B cell (primary cell): ENCODE results near the gene ATP9A. TPM values are rescaled to one million over a fixed set of nuclear protein-coding genes. Genes with fewer than 3 reads are reported as not detected.
A peak's percentile ranks its signal among the peaks of the same experiment; 100 is the strongest.

Source experiments
- ATAC-seq: fragments of 200-7000 bp; cut with Tn5 transposase; one replicate; pipeline ENCODE4 v1.10.0; 2021; ENCODE audit warnings: low read depth, mild to moderate bottlenecking, moderate number of reproducible peaks, moderate library complexity
- CTCF ChIA-PET: fragments of 350-600 bp; sonication (Branson Sonifier 250); formaldehyde crosslinking; loops from one replicate; lab custom pipeline; 2021; ENCODE audit warnings: antibody characterized with exemption, inconsistent platforms; lab: Charles Lee
- POLR2A ChIA-PET: fragments of 350-600 bp; sonication (Branson Sonifier 250); formaldehyde crosslinking; loops from one replicate; lab custom pipeline; 2021; ENCODE audit warnings: antibody characterized with exemption; lab: Charles Lee
- DNase-seq: peaks from one replicate; pipeline ENCODE4 v3.0.0; 2013
- H2AFZ ChIP-seq: 2 replicates; pipeline ENCODE4 v1.6.1; 2012; ENCODE audit warnings: mild to moderate bottlenecking, low read depth, low read length; ENCODE audit not compliant: insufficient read depth, poor library complexity, severe bottlenecking
- H3K27ac ChIP-seq, 2 donors: 1 replicate in 1 of 2; 2 replicates in 1 of 2; pipeline ENCODE4 v1.5.1; 2012 to 2013; ENCODE audit warnings: low read length in 2 of 2, mild to moderate bottlenecking in 2 of 2, moderate library complexity in 1 of 2
- H3K27me3 ChIP-seq, 4 experiments: fragments of 200-600 bp in 1 of 4; sonication (generic) in 1 of 4; replicated peaks in 1 of 4; 1 replicate in 2 of 4; 2 replicates in 2 of 4; pipeline versions ENCODE4 v1.6.1 to v1.7.0; 2013 to 2016; ENCODE audit warnings: low read length in 3 of 4, mild to moderate bottlenecking in 2 of 4, mixed read lengths in 1 of 4, moderate library complexity in 1 of 4; ENCODE audit not compliant: insufficient read depth in 4 of 4, control insufficient read depth in 3 of 4; ENCODE audit errors: control extremely low read depth in 1 of 4
- H3K36me3 ChIP-seq, 2 experiments: replicated peaks in 1 of 2; 1 replicate in 1 of 2; 2 replicates in 1 of 2; pipeline versions ENCODE4 v1.6.1 to v1.7.1; 2013; ENCODE audit warnings: low read length in 1 of 2; ENCODE audit not compliant: insufficient read depth in 2 of 2, control insufficient read depth in 1 of 2; ENCODE audit errors: control extremely low read depth in 1 of 2, extremely low read depth in 1 of 2
- H3K4me1 ChIP-seq, 2 donors: fragments of 200-600 bp in 1 of 2; sonication (generic) in 1 of 2; 1 replicate in 1 of 2; 2 replicates in 1 of 2; pipeline versions ENCODE4 v1.5.1 to v1.6.1; 2013 to 2017; ENCODE audit warnings: low read length in 2 of 2; ENCODE audit not compliant: control insufficient read depth in 2 of 2, insufficient read depth in 2 of 2
- H3K4me2 ChIP-seq: replicated peaks from 2 replicates; pipeline ENCODE3; 2012; ENCODE audit warnings: mild to moderate bottlenecking, low read depth, low read length; ENCODE audit not compliant: poor library complexity, severe bottlenecking
- H3K4me3 ChIP-seq, 5 experiments: fragments of 200-600 bp in 1 of 5; sonication (generic) in 1 of 5; 1 replicate in 3 of 5; 2 replicates in 2 of 5; pipeline versions ENCODE4 v1.5.1 to v1.7.0; 2011 to 2016; ENCODE audit warnings: low read length in 4 of 5, mild to moderate bottlenecking in 4 of 5, low read depth in 2 of 5, control low read depth in 1 of 5, moderate library complexity in 1 of 5; ENCODE audit not compliant: insufficient read depth in 1 of 5; ENCODE audit errors: control extremely low read depth in 1 of 5, extremely low read depth in 1 of 5
- H3K79me2 ChIP-seq: fragments of 200-600 bp; sonication (generic); one replicate; pipeline ENCODE4 v1.6.0; 2016; ENCODE audit warnings: low read length; ENCODE audit not compliant: control insufficient read depth, insufficient read depth
- H3K9ac ChIP-seq: fragments of 200-600 bp; sonication (generic); 2 replicates; pipeline ENCODE4 v1.6.1; 2017; ENCODE audit warnings: mild to moderate bottlenecking, low read length, moderate library complexity
- H3K9me3 ChIP-seq, 3 donors: one replicate each; pipeline versions ENCODE4 v1.6.1 to v1.7.1; 2013; ENCODE audit warnings: low read length in 2 of 3; ENCODE audit not compliant: control insufficient read depth in 2 of 3, insufficient read depth in 1 of 3; ENCODE audit errors: control extremely low read depth in 1 of 3
- H4K20me1 ChIP-seq: 2 replicates; pipeline ENCODE4 v1.6.0; 2012; ENCODE audit warnings: mild to moderate bottlenecking, low read length; ENCODE audit not compliant: insufficient read depth, control insufficient read depth, poor library complexity, severe bottlenecking
- H3K27ac Mint-ChIP-seq: one replicate; pipeline ENCODE4 v1.8.0; 2021; ENCODE audit warnings: mixed read lengths
- H3K27me3 Mint-ChIP-seq: one replicate; pipeline ENCODE4 v1.8.0; 2021; ENCODE audit warnings: mixed read lengths
- H3K4me1 Mint-ChIP-seq: one replicate; pipeline ENCODE4 v1.8.0; 2021; ENCODE audit warnings: mixed read lengths
- H3K4me3 Mint-ChIP-seq: one replicate; pipeline ENCODE4 v1.8.0; 2021; ENCODE audit warnings: mixed read lengths
- H3K9me3 Mint-ChIP-seq: one replicate; pipeline ENCODE4 v1.8.0; 2022; ENCODE audit warnings: mixed read lengths; ENCODE audit not compliant: insufficient read depth
- EZH2 ChIP-seq: IDR thresholded peaks from 2 replicates; pipeline ENCODE4 v1.6.1; 2012; ENCODE audit warnings: borderline replicate concordance, low read depth, mild to moderate bottlenecking, moderate library complexity, low read length; ENCODE audit not compliant: insufficient read depth, poor library complexity, severe bottlenecking
- WGBS: methylation state at CpG from one replicate; pipeline ENCODE4 v1.1.5; 2013; ENCODE audit warnings: missing lambda C conversion rate; ENCODE audit not compliant: insufficient coverage; 5-methylcytosine and 5-hydroxymethylcytosine counted together
- intact Hi-C: fragments of 100-400 bp; cut with micrococcal nuclease; formaldehyde crosslinking; loops from one replicate; pipeline ENCODE4 v1.10.0; 2022
- polyA plus RNA-seq: library from polyadenylated mRNA; depleted of rRNA; stranded (reverse); fragments of >200 nt; gene quantifications from 2 replicates; pipeline ENCODE4 v1.2.3, GENCODE V29; 2012
- total RNA-seq, 2 donors: library from RNA; stranded (reverse); fragments of 120-200 nt in 1 of 2; gene quantifications; 1 replicate in 1 of 2; 2 replicates in 1 of 2; pipeline versions ENCODE4 v1.2.3 to v1.2.4, GENCODE V29; 2013 to 2022
- TF ChIP-seq, protein P1 (sequence below): fragments of 200-600 bp; IDR thresholded peaks from one replicate; pipeline ENCODE4 v1.8.0; 2022; ENCODE audit warnings: antibody characterized with exemption, mild to moderate bottlenecking

The ATP9A gene
- total and polyA plus RNA-seq, 2 donors (not counting 1 experiment from before 2014, with no cell fraction given): 0.13 to 0.22 TPM

DNA sequence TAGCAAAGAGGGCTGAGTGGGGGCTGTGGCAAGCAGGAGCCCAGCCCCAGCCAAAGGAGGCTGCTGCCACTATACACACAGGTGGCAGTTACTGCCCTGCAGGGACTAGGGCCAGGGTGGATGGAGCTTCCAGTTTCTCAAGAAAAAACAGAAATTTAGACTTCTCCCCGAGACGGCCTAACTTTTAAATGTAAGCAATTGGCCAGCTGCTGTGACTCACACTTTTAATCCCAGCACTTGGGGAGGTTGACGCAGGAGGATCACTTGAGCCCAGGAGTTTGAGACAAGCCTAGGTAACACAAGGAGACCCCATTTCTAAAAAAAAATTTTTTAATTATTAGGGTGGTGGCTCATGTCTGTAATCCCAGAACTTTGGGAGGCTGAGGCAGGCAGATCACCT is 127.4 kb downstream of the ATP9A start:
- intact Hi-C loops: no loop called here
- Histone ChIP-seq H3K27me3 (peaks cover 0 to 2% (median 0%) of the 10 kb centered on the region in 4 experiments), H3K27ac (no peak overlapping the region), H3K9ac (no peak overlapping the region), H4K20me1 (no peaks in the 10 kb centered on the region), H3K4me3 (no peak overlapping the region), H3K4me1 (no peaks in the 10 kb centered on the region), H3K79me2 (no peaks in the 10 kb centered on the region), H3K36me3 (no peaks in the 10 kb centered on the region), H2AFZ (no peak overlapping the region), H3K4me2 (no peak overlapping the region), H3K9me3 (no peaks in the 10 kb centered on the region)
- ATAC-seq (no peak), DNase-seq (no peak)
- peaks cover 1% of the 10 kb centered on the region for H3K4me1 Mint-ChIP-seq
- H3K27me3 Mint-ChIP-seq: peaks cover 3% of the 10 kb centered on the region
- POLR2A ChIA-PET: no interaction called here
- no peak overlapping the region for H3K4me3 Mint-ChIP-seq
- H3K27ac Mint-ChIP-seq: no peak overlapping the region
- TF ChIP-seq, protein P1, sequence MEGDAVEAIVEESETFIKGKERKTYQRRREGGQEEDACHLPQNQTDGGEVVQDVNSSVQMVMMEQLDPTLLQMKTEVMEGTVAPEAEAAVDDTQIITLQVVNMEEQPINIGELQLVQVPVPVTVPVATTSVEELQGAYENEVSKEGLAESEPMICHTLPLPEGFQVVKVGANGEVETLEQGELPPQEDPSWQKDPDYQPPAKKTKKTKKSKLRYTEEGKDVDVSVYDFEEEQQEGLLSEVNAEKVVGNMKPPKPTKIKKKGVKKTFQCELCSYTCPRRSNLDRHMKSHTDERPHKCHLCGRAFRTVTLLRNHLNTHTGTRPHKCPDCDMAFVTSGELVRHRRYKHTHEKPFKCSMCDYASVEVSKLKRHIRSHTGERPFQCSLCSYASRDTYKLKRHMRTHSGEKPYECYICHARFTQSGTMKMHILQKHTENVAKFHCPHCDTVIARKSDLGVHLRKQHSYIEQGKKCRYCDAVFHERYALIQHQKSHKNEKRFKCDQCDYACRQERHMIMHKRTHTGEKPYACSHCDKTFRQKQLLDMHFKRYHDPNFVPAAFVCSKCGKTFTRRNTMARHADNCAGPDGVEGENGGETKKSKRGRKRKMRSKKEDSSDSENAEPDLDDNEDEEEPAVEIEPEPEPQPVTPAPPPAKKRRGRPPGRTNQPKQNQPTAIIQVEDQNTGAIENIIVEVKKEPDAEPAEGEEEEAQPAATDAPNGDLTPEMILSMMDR: no peak
- TF ChIP-seq EZH2: no peak
- WGBS: 87% methylated on average over 2 of the region's 3 CpGs
- CTCF ChIA-PET: interaction anchor here (1.0 to 3.0 kb wide), 4 partner anchors 13 to 508 kb away, joined by 3 to 9 read pairs (median 4); no protein-coding TSS in a partner anchor
- H3K9me3 Mint-ChIP-seq: no peaks in the 10 kb centered on the region

DNA sequence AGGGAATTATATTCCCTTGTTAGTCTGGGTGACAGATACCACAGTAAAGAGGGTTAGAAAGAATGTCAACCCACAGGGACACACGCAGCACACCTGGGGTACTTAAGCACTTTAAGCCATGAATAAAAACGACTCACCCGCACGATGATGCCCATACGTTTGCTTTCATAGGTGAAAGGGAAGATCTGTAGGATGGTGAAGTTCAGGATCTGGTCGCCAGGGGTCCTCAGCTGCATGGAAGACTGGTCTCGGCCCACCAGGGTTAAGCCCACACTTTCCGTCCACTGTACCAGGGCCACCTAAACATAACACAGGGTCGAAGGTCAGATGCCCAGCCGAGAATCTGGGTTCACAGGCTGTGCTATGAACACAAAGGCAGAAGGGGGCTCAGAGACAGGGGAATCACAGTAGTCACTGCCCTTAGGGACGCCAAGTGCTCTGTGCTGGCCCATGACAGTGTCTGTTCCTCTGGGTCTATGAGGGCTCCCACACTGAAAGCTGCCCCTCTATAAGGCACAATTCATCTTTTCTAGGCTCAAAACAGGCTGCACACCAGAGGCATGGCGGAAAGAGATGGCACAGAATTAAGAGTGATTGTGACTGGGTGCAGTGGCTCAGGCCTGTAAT is 128.9 kb downstream of the ATP9A start:
- H3K9me3 Mint-ChIP-seq: no peaks in the 10 kb centered on the region
- Histone ChIP-seq H3K4me2 (no peak overlapping the region), H3K27me3 (peaks cover 0 to 2% (median 0%) of the 10 kb centered on the region in 4 experiments), H3K36me3 (no peaks in the 10 kb centered on the region), H3K9me3 (no peaks in the 10 kb centered on the region), H3K4me3 (no peak overlapping the region), H3K4me1 (no peaks in the 10 kb centered on the region), H4K20me1 (no peaks in the 10 kb centered on the region), H2AFZ (no peak overlapping the region), H3K9ac (no peak overlapping the region), H3K27ac (no peak overlapping the region), H3K79me2 (no peaks in the 10 kb centered on the region)
- WGBS: 40% methylated on average over 9 of the region's 12 CpGs
- H3K27me3 Mint-ChIP-seq: peaks cover 3% of the 10 kb centered on the region
- DNase-seq (peak; percentile 65), ATAC-seq (peak; percentile 41)
- intact Hi-C loops: loop anchor here (5.0 kb wide), 1 partner anchor 443 kb away; no protein-coding TSS in a partner anchor
- TF ChIP-seq, protein P1: peak; percentile 84
- TF ChIP-seq EZH2: no peak
- no peak overlapping the region for H3K4me3 Mint-ChIP-seq
- H3K27ac Mint-ChIP-seq: no peak overlapping the region
- CTCF ChIA-PET: interaction anchor here (1.0 to 3.0 kb wide), 5 partner anchors 11 to 445 kb away, joined by 3 to 9 read pairs (median 4); no protein-coding TSS in a partner anchor
- POLR2A ChIA-PET: no interaction called here
- H3K4me1 Mint-ChIP-seq: peaks cover 1% of the 10 kb centered on the region
